ENCODE results near the gene TADA2A. TPM values are rescaled to one million over a fixed set of nuclear protein-coding genes. Genes with fewer than 3 reads are reported as not detected.

Gene TADA2A
- total RNA-seq, 4 donors from 2014 or later: 19.3 to 33.2 (median 22.1) TPM

DNA sequence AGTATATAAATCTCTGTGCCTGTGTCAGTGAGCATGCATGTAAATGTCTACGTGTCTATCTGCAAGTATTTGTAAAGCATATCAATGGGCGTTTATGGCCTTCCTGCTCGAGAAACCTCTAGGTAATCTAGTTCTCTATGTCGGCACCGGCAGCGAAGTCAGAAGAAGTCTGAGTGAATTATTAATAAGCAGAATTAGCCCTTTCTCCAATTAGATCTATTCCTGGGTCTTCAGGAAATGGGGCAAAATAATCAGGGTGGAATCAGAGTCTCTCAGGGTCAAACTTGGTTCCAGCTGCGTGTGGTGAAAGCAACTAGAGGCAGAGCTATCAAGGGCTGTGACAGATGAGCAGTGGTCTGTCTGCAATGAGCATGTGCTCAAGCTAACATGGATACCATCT is 31.0 kb upstream of the TADA2A start, which contains the start of gene C17orf78:
Gene C17orf78, plus strand, starts transcription at position 280 of the 400 bp plus-strand sequence. Its CDS starts 108 bp downstream, at position 388.
- Histone ChIP-seq H3K4me1 (no peaks in the 10 kb centered on the region), H3K27ac (no peak within 1 kb of the TSS), H3K36me3 (no peaks in the 10 kb centered on the region), H3K27me3 (no peaks in the 10 kb centered on the region), H3K4me3 (replicated peaks in 1 of 3) (no peak within 1 kb of the TSS), H3K9me3 (no peaks in the 10 kb centered on the region)
- no peak for DNase-seq
- 95% methylated on average over 7 of the region's 7 CpGs for WGBS, 2 donors
- intact Hi-C loops (cut with DNase I): no loop called here
- TF ChIP-seq CTCF (IDR thresholded peaks at IDR 0.05): no peak
- no peak for TF ChIP-seq POLR2A (IDR thresholded peaks at IDR 0.05)

DNA sequence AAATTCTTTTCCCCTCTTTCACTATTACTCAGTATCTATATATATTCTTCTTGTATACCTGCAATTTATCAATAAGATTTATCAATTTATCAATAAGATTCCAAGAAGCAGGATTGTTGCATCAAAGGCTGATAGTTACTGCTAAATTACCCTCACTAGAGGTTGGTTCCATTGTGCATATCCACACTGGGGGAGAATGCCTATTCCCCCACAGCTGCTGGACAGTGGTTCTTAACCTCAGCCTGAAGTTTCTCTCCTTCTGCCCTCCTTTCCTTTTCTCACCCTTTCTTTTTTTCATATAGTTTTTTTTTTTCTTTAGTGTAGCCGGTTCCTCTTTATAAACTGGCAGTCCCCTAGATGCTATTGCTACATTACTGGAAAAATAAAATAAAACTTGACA is 24.6 kb upstream of the TADA2A start:
- Histone ChIP-seq H3K4me1 (no peaks in the 10 kb centered on the region), H3K9me3 (no peaks in the 10 kb centered on the region), H3K4me3 (replicated peaks in 1 of 3) (no peak overlapping the region), H3K27me3 (no peaks in the 10 kb centered on the region), H3K27ac (no peak overlapping the region), H3K36me3 (no peaks in the 10 kb centered on the region)
- intact Hi-C loops (cut with DNase I): no loop called here
- no peak for TF ChIP-seq POLR2A (IDR thresholded peaks at IDR 0.05)
- TF ChIP-seq CTCF (IDR thresholded peaks at IDR 0.05): no peak
- whole genome bisulfite sequencing, 2 donors: 85 to 89% methylated on average over 1 of the region's 1 CpG
- no peak for DNase-seq

- Histone ChIP-seq H3K4me1 (peaks cover 0 to 6% of the 10 kb centered on the region in 2 donors), H3K27ac (no peak overlapping the region), H3K9me3 (no peaks in the 10 kb centered on the region), H3K4me3 (replicated peaks in 1 of 3) (no peak overlapping the region), H3K27me3 (no peaks in the 10 kb centered on the region), H3K36me3 (no peaks in the 10 kb centered on the region)
- TF ChIP-seq POLR2A (IDR thresholded peaks at IDR 0.05) (no peak), CTCF (IDR thresholded peaks at IDR 0.05) (no peak)
- intact Hi-C loops (cut with DNase I): no loop called here
- 83 to 86% methylated on average over 3 of the region's 3 CpGs for WGBS, 2 donors
- no peak for DNase-seq
Observed at GRCh38 chr17:37384560-37385149, 22.0 kb upstream of the TADA2A start.

- intact Hi-C loops (cut with DNase I): no loop called here
- TF ChIP-seq CTCF (IDR thresholded peaks at IDR 0.05) (no peak), POLR2A (IDR thresholded peaks at IDR 0.05) (no peak)
Observed at GRCh38 chr17:37385474-37385990, 21.2 kb upstream of the TADA2A start.

GRCh38 chr17:37386462-37386861 is 20.2 kb upstream of the TADA2A start:
- H3K27me3 ChIP-seq: no peaks in the 10 kb centered on the region

More at GRCh38 chr17:37385474-37385990, 21.2 kb upstream of the TADA2A start:
- Histone ChIP-seq H3K27me3 (no peaks in the 10 kb centered on the region), H3K4me1 (peaks cover 0 to 6% of the 10 kb centered on the region in 2 donors), H3K9me3 (no peaks in the 10 kb centered on the region), H3K36me3 (no peaks in the 10 kb centered on the region), H3K4me3 (replicated peaks in 1 of 3) (no peak overlapping the region), H3K27ac (no peak overlapping the region)
- DNase-seq: no peak

More at GRCh38 chr17:37386462-37386861, 20.2 kb upstream of the TADA2A start:
- intact Hi-C loops (cut with DNase I): no loop called here
- Histone ChIP-seq H3K9me3 (no peaks in the 10 kb centered on the region), H3K36me3 (no peaks in the 10 kb centered on the region), H3K27ac (no peak overlapping the region), H3K4me3 (replicated peaks in 1 of 3) (no peak overlapping the region), H3K4me1 (peaks cover 0 to 7% of the 10 kb centered on the region in 2 donors)
- 91 to 96% methylated on average over 5 of the region's 5 CpGs for WGBS, 2 donors
- TF ChIP-seq CTCF (IDR thresholded peaks at IDR 0.05) (no peak), POLR2A (IDR thresholded peaks at IDR 0.05) (no peak)
- DNase-seq: no peak

Measured in thyroid gland (tissue), 4 donors.